Gastroesophageal sphincter (tissue), 4 donors: ENCODE measurements around the gene PCK1. TPM values are rescaled to one million over a fixed set of nuclear protein-coding genes. Genes with fewer than 3 reads are reported as not detected.

ENCODE experiments used
- ATAC-seq: fragments of 150-250 bp; one replicate; pipeline ENCODE4 v1.9.1; 2016; ENCODE audit warnings: mild to moderate bottlenecking, moderate library complexity
- H3K27ac ChIP-seq, 4 donors: fragments of 200-600 bp; sonication (generic) in 3 of 4; 1 replicate in 3 of 4; 2 replicates in 1 of 4; pipeline ENCODE4 v1.5.1; 2016 to 2019
- H3K27me3 ChIP-seq: fragments of 200-600 bp; sonication (generic); one replicate; pipeline ENCODE4 v1.5.1; 2019
- H3K36me3 ChIP-seq, 2 donors: fragments of 200-600 bp; sonication (generic); one replicate each; pipeline ENCODE4 v1.5.1; 2019; ENCODE audit warnings: control low read depth in 1 of 2
- H3K4me1 ChIP-seq, 3 donors: fragments of 200-600 bp; sonication (generic); 1 replicate in 2 of 3; 2 replicates in 1 of 3; pipeline ENCODE4 v1.5.1; 2016 to 2019; ENCODE audit warnings: control low read depth in 2 of 3
- H3K4me3 ChIP-seq, 2 donors: fragments of 200-600 bp; sonication (generic); one replicate each; pipeline ENCODE4 v1.5.1; 2019; ENCODE audit warnings: mild to moderate bottlenecking in 1 of 2, moderate library complexity in 1 of 2
- H3K9me3 ChIP-seq, 3 donors: fragments of 200-600 bp; sonication (generic); one replicate each; pipeline ENCODE4 v1.5.1; 2017 to 2019; ENCODE audit warnings: control low read depth in 2 of 3
- EP300 ChIP-seq: sonication (generic); formaldehyde crosslinking; IDR thresholded peaks from one replicate; pipeline ENCODE4 v1.6.1; 2017; ENCODE audit warnings: antibody characterized with exemption, mild to moderate bottlenecking
- POLR2A ChIP-seq, 2 donors: fragments of 450-650 bp; IDR thresholded peaks; one replicate each; pipeline ENCODE4 v1.6.1; 2017; ENCODE audit warnings: antibody characterized with exemption in 2 of 2, mild to moderate bottlenecking in 2 of 2, moderate library complexity in 1 of 2
- POLR2AphosphoS5 ChIP-seq: sonication (generic); formaldehyde crosslinking; IDR thresholded peaks from one replicate; pipeline ENCODE4 v1.6.1; 2017; ENCODE audit warnings: antibody characterized with exemption
- WGBS, 2 donors: methylation state at CpG; one replicate each; pipeline ENCODE4 v1.1.5; 2018; ENCODE audit warnings: low coverage in 1 of 2; 5-methylcytosine and 5-hydroxymethylcytosine counted together
- total RNA-seq, 4 donors: library from RNA; depleted of rRNA; stranded (reverse); fragments of >200 nt; gene quantifications; one replicate each; pipeline ENCODE4 v1.1.0, GENCODE V29; 2016
- TF ChIP-seq, protein P1 (sequence below), 4 experiments: fragments of 200-600 bp in 2 of 4; fragments of 450-650 bp in 2 of 4; sonication (generic) in 1 of 4; IDR thresholded peaks; one replicate each; pipeline ENCODE4 v1.5.1; 2017 to 2019; ENCODE audit warnings: antibody characterized with exemption in 4 of 4, mild to moderate bottlenecking in 2 of 4, moderate library complexity in 2 of 4

The PCK1 gene
- total RNA-seq, 4 donors from 2014 or later, result 0.15 to 3.2 (median 0.23) TPM

DNA sequence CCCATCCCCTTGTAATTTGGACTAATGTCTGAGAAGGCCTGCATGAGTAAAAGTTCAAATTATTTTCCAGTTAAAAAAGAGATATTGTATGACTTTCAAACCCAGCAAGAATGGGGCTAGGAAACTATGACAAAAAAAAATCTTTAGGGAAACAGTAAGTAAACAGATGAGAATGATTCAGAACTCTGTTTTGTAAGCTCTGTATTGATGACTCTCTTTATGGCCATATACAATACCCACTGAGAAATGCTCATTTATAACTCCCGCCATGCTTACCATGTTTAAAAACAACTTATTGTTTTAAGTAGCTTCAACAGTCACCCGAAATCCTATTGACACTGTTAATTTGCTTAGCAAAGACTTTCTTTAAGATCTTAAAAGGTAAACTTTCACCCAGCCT is 17.2 kb upstream of the PCK1 start:
- peaks cover 0 to 25% (median 0%) of the 10 kb centered on the region in 3 donors for H3K4me1 ChIP-seq
- peaks cover 0 to 2% (median 0%) of the 10 kb centered on the region in 3 donors for H3K9me3 ChIP-seq
- no peak overlapping the region for H3K4me3 ChIP-seq
- TF ChIP-seq POLR2A (IDR thresholded peaks at IDR 0.05) (no peak), EP300 (no peak), POLR2AphosphoS5 (no peak)
- TF ChIP-seq, protein P1, sequence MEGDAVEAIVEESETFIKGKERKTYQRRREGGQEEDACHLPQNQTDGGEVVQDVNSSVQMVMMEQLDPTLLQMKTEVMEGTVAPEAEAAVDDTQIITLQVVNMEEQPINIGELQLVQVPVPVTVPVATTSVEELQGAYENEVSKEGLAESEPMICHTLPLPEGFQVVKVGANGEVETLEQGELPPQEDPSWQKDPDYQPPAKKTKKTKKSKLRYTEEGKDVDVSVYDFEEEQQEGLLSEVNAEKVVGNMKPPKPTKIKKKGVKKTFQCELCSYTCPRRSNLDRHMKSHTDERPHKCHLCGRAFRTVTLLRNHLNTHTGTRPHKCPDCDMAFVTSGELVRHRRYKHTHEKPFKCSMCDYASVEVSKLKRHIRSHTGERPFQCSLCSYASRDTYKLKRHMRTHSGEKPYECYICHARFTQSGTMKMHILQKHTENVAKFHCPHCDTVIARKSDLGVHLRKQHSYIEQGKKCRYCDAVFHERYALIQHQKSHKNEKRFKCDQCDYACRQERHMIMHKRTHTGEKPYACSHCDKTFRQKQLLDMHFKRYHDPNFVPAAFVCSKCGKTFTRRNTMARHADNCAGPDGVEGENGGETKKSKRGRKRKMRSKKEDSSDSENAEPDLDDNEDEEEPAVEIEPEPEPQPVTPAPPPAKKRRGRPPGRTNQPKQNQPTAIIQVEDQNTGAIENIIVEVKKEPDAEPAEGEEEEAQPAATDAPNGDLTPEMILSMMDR (IDR thresholded peaks at IDR 0.05), result no peak
- 57 to 90% methylated on average over 2 of the region's 2 CpGs for WGBS, 2 donors
- H3K27ac ChIP-seq, result no peak overlapping the region
- no peaks in the 10 kb centered on the region for H3K36me3 ChIP-seq
- no peaks in the 10 kb centered on the region for H3K27me3 ChIP-seq
- no peak for ATAC-seq

DNA sequence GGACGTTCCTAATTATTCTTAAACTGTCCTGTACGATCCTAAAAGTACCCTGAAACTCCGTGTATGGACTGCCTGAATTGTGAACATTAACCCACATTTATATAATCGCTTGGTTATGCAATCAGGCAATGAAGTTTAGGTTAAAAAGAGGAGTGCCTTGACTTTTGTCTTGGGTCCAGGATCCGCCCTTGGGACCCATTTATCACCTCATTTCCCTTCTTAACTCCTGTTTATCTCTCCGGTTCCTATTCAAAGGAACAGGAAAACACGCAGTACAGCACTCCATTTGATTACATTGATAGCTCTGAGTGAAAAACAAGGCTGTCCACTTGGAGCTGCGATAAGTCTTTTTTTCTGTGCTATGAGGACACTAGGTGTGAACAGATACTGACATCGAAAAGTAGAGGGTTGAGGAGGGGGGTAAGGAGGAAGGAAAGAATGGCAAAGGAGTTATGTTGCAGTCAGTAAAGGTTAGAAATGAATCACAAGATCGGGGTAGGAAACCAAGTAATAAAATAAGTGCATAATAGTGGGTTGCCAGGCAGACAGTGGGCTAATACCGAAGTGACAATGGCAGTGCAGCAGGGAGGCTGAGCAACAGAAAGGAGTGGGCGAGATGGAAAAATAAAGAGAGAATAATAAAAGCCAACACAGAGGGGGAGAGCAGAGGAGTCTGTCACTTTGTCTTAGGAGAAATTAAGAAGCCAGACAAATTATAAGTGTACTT is 15.9 kb upstream of the PCK1 start:
- peak; percentile 14 for TF ChIP-seq POLR2AphosphoS5
- TF ChIP-seq, protein P1 (IDR thresholded peaks at IDR 0.05), result no peak
- no peak overlapping the region for H3K4me3 ChIP-seq
- no peaks in the 10 kb centered on the region for H3K9me3 ChIP-seq
- no peaks in the 10 kb centered on the region for H3K27me3 ChIP-seq
- ATAC-seq, result no peak
- no peak overlapping the region for H3K27ac ChIP-seq
- peaks cover 0 to 25% (median 0%) of the 10 kb centered on the region in 3 donors for H3K4me1 ChIP-seq
- 47 to 71% methylated on average over 7 to 12 of the region's 12 CpGs for WGBS, 2 donors
- no peaks in the 10 kb centered on the region for H3K36me3 ChIP-seq

DNA sequence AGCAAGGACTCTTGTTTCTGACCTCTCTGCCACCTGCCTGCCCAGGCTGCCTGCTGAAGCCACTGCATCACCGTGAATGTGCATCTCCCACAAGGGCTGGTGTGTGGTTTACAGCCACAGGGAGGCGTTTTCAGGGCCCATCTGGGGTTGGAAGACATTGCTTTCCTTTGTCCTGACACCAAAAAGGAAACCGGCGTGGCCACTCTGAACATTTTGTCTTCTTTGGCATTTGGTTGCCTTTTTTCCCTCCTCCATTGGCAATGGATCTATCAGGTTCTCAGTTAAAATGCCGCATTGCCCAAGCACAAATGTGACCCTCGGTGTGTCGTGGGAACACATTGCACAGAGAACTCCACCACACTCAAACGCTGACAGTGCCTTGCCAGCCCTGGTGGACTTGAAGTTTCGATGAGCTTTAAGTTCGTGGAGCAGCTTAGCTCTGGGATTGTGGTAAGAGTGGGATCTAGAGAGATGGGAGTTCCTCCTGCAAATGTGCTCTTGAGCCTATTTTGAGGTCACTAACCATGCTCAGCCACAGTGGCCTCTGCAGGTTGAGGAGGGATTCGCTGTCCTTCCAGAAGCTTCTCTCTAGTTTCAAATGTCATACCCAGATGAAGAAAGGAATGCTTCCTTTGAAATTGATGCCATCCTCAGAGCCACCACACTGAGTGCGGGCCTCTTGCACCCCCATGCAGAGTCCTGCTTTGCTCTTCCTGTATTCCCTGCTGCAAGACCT is 14.8 kb upstream of the PCK1 start:
- no peak for ATAC-seq
- Histone ChIP-seq H3K27me3 (no peaks in the 10 kb centered on the region), H3K4me3 (no peak overlapping the region), H3K9me3 (no peaks in the 10 kb centered on the region), H3K36me3 (no peaks in the 10 kb centered on the region), H3K27ac (no peak overlapping the region), H3K4me1 (peaks cover 0 to 25% (median 0%) of the 10 kb centered on the region in 3 donors)
- TF ChIP-seq EP300, result no peak
- WGBS, 2 donors, result 88 to 89% methylated on average over 5 to 10 of the region's 12 CpGs

DNA sequence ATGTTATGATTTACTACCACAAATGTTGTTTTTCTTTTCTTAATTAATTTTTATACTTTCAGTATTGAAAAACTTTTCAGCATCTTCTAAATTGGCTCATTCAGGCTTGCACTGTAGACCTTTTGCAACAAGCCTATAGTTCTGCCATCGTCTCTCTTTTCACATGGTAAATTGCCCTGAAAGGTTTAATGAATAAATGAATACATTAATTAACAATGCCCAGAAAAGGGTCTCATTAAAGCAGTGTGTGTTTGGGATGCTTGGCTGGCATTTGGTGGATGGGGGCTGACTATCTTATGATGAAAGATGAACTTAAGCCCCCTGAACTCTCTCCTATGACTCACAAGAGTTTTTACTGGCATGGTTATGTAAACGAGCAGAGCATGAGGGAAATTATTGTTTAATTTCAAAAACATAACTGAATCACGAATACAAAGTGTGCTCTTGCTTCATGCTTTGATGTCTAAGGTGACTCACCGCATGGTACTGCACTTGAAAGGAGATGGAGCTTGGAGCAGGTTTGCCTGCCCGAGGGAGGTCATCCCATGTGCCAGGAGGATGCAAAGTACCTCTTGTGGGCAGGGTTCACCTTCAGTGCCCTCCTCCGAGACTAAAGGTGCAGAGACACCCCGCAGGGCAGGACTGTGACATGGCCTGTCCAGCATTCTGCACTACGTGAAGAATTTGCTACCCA is 13.8 kb upstream of the PCK1 start:
- H3K4me3 ChIP-seq, result no peak overlapping the region
- peaks cover 0 to 25% (median 0%) of the 10 kb centered on the region in 3 donors for H3K4me1 ChIP-seq
- ATAC-seq, result no peak
- no peaks in the 10 kb centered on the region for H3K27me3 ChIP-seq
- 44 to 58% methylated on average over 3 to 4 of the region's 8 CpGs for WGBS, 2 donors
- H3K9me3 ChIP-seq, result no peaks in the 10 kb centered on the region
- TF ChIP-seq, protein P1 (IDR thresholded peaks at IDR 0.05), result no peak
- TF ChIP-seq EP300 (no peak), POLR2A (IDR thresholded peaks at IDR 0.05) (no peak), POLR2AphosphoS5 (peak; percentile 79)
- H3K36me3 ChIP-seq, result no peaks in the 10 kb centered on the region
- no peak overlapping the region for H3K27ac ChIP-seq
